HepG2 (cell line): ENCODE results near the gene BST1. TPM values are rescaled to one million over a fixed set of nuclear protein-coding genes. Genes with fewer than 3 reads are reported as not detected.

Source experiments
- FOXC1 ChIP-seq: sonication (generic); formaldehyde crosslinking; IDR thresholded peaks from 2 replicates; pipeline ENCODE4 v1.8.0; 2022; ENCODE audit warnings: mild to moderate bottlenecking, missing genetic modification reagents, borderline replicate concordance
- FOXM1 ChIP-seq: sonication (generic); formaldehyde crosslinking; IDR thresholded peaks from 2 replicates; pipeline ENCODE4 v1.5.0; 2020; ENCODE audit warnings: missing genetic modification reagents
- FUBP1 ChIP-seq: sonication (generic); formaldehyde crosslinking; IDR thresholded peaks from 2 replicates; pipeline ENCODE4 v1.5.1; 2020; ENCODE audit warnings: missing genetic modification reagents, mild to moderate bottlenecking, borderline replicate concordance
- NCOA1 ChIP-seq: sonication (generic); formaldehyde crosslinking; IDR thresholded peaks from 2 replicates; pipeline ENCODE4 v1.9.0; 2021; ENCODE audit warnings: missing genetic modification reagents
- NFKB2 ChIP-seq: sonication (generic); formaldehyde crosslinking; IDR thresholded peaks from 2 replicates; pipeline ENCODE4 v1.4.0; 2020; ENCODE audit warnings: missing genetic modification reagents, borderline replicate concordance
- RAD51 ChIP-seq: fragments of 450-650 bp; IDR thresholded peaks from 2 replicates; pipeline ENCODE4 v1.6.1; 2016; ENCODE audit warnings: borderline replicate concordance
- SPEN ChIP-seq: sonication (generic); formaldehyde crosslinking; IDR thresholded peaks from 2 replicates; pipeline ENCODE4 v1.5.1; 2020; ENCODE audit warnings: low read depth, mild to moderate bottlenecking, missing genetic modification reagents
- TSC22D2 ChIP-seq: sonication (generic); formaldehyde crosslinking; IDR thresholded peaks from 2 replicates; pipeline ENCODE4 v1.5.1; 2020; ENCODE audit warnings: missing genetic modification reagents, mild to moderate bottlenecking, borderline replicate concordance
- ZFP90 ChIP-seq: sonication (generic); formaldehyde crosslinking; IDR thresholded peaks from 2 replicates; pipeline ENCODE4 v1.8.0; 2022; ENCODE audit warnings: missing genetic modification reagents, mild to moderate bottlenecking, inconsistent platforms, borderline replicate concordance
- ZFY ChIP-seq: sonication (generic); formaldehyde crosslinking; IDR thresholded peaks from 2 replicates; pipeline ENCODE4 v1.4.0; 2020; ENCODE audit warnings: missing genetic modification reagents
- ZIK1 ChIP-seq: sonication (generic); formaldehyde crosslinking; IDR thresholded peaks from 2 replicates; pipeline ENCODE4 v1.5.0; 2020; ENCODE audit warnings: mild to moderate bottlenecking, low read depth, missing genetic modification reagents, borderline replicate concordance
- ZNF333 ChIP-seq: sonication (generic); formaldehyde crosslinking; IDR thresholded peaks from 2 replicates; pipeline ENCODE4 v1.4.0; 2020; ENCODE audit warnings: mild to moderate bottlenecking, missing genetic modification reagents, borderline replicate concordance
- ZNF33B ChIP-seq: sonication (generic); formaldehyde crosslinking; IDR thresholded peaks from 2 replicates; pipeline ENCODE4 v1.5.1; 2020; ENCODE audit warnings: mild to moderate bottlenecking, missing genetic modification reagents
- ZNF350 ChIP-seq: sonication (generic); formaldehyde crosslinking; IDR thresholded peaks from 2 replicates; pipeline ENCODE4 v1.4.0; 2020; ENCODE audit warnings: mild to moderate bottlenecking, low read depth, missing genetic modification reagents, borderline replicate concordance
- ZNF550 ChIP-seq: sonication (generic); formaldehyde crosslinking; IDR thresholded peaks from 2 replicates; pipeline ENCODE4 v1.4.0; 2020; ENCODE audit warnings: mild to moderate bottlenecking, missing genetic modification reagents, borderline replicate concordance
- ZNF670 ChIP-seq: sonication (generic); formaldehyde crosslinking; IDR thresholded peaks from 2 replicates; pipeline ENCODE4 v1.8.0; 2022; ENCODE audit warnings: mild to moderate bottlenecking, missing genetic modification reagents, borderline replicate concordance
- ZNF790 ChIP-seq: sonication (generic); formaldehyde crosslinking; IDR thresholded peaks from 2 replicates; pipeline ENCODE4 v1.8.0; 2022; ENCODE audit warnings: missing genetic modification reagents, mild to moderate bottlenecking, borderline replicate concordance
- polyA plus RNA-seq, 8 experiments: library from polyadenylated mRNA; depleted of rRNA in 3 of 8; stranded (reverse) in 7 of 8; unstranded in 1 of 8; fragments of >200 nt; fragmentation: Illumina TruSeq in 4 of 8; extraction: Trizol in 4 of 8; gene quantifications; 2 replicates each; pipeline versions ENCODE4 v1.2.1 to v1.2.3, GENCODE V29; 2011 to 2016; ENCODE audit warnings: low read depth in 4 of 8, missing spikeins in 1 of 8, mixed read lengths in 1 of 8; ENCODE audit not compliant: insufficient read depth in 1 of 8
- total RNA-seq, 5 experiments: library from RNA; depleted of rRNA; stranded (reverse); fragments of >200 nt; fragmentation: Illumina TruSeq; extraction: Trizol; gene quantifications; 2 replicates each; pipeline ENCODE4 v1.2.3, GENCODE V29; 2016; ENCODE audit warnings: low read depth in 1 of 5
- TF ChIP-seq, protein P1 (sequence below), 2 experiments: IDR thresholded peaks; 2 replicates each; pipeline ENCODE4 v1.6.1; 2011 to 2012; ENCODE audit warnings: low read length in 2 of 2, borderline replicate concordance in 1 of 2, low read depth in 1 of 2, mild to moderate bottlenecking in 1 of 2, moderate library complexity in 1 of 2
- TF ChIP-seq, protein P2 (sequence below): sonication (generic); formaldehyde crosslinking; IDR thresholded peaks from 2 replicates; pipeline ENCODE4 v1.9.0; 2021; ENCODE audit warnings: missing genetic modification reagents, borderline replicate concordance

Gene BST1
- total and polyA plus RNA-seq, 2 of the 13 experiments (the other 11 are each of a cell fraction or from before 2014, with no cell fraction given), result 0.09 to 0.49 TPM

- TF ChIP-seq ZNF350 (peak; percentile 87; the same call in 1 of the 2 replicates), ZIK1 (CRISPR knock-in tag) (no peak; the same call in 1 of the 2 replicates), FOXM1 (no peak), RAD51 (no peak), FOXC1 (peak; percentile 64; the same call in 1 of the 2 replicates), ZNF33B (CRISPR knock-in tag) (peak; percentile 90), NCOA1 (0 out of 2 replicates have a peak, but pooled peaks have one; percentile 52), SPEN (CRISPR knock-in tag) (peak; percentile 90), ZNF550 (CRISPR knock-in tag) (no peak), NFKB2 (peak; percentile 88; the same call in 1 of the 2 replicates), ZFP90 (peak; percentile 90), FUBP1 (no peak), ZNF790 (CRISPR knock-in tag) (0 out of 2 replicates have a peak, but pooled peaks have one; percentile 72), ZFY (peak; percentile 98), TSC22D2 (CRISPR knock-in tag) (no peak), ZNF670 (CRISPR knock-in tag) (no peak), ZNF333 (CRISPR knock-in tag) (0 out of 2 replicates have a peak, but pooled peaks have one; percentile 32)
- TF ChIP-seq, protein P1, sequence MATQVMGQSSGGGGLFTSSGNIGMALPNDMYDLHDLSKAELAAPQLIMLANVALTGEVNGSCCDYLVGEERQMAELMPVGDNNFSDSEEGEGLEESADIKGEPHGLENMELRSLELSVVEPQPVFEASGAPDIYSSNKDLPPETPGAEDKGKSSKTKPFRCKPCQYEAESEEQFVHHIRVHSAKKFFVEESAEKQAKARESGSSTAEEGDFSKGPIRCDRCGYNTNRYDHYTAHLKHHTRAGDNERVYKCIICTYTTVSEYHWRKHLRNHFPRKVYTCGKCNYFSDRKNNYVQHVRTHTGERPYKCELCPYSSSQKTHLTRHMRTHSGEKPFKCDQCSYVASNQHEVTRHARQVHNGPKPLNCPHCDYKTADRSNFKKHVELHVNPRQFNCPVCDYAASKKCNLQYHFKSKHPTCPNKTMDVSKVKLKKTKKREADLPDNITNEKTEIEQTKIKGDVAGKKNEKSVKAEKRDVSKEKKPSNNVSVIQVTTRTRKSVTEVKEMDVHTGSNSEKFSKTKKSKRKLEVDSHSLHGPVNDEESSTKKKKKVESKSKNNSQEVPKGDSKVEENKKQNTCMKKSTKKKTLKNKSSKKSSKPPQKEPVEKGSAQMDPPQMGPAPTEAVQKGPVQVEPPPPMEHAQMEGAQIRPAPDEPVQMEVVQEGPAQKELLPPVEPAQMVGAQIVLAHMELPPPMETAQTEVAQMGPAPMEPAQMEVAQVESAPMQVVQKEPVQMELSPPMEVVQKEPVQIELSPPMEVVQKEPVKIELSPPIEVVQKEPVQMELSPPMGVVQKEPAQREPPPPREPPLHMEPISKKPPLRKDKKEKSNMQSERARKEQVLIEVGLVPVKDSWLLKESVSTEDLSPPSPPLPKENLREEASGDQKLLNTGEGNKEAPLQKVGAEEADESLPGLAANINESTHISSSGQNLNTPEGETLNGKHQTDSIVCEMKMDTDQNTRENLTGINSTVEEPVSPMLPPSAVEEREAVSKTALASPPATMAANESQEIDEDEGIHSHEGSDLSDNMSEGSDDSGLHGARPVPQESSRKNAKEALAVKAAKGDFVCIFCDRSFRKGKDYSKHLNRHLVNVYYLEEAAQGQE (IDR thresholded peaks at IDR 0.05; ENCODE audit: borderline replicate concordance in 1 of 2, low read depth in 1 of 2, low read length in 2 of 2), result peak in 1 of 2 experiments; percentile 69; a peak in 2 of 4 replicates
- TF ChIP-seq, protein P2, sequence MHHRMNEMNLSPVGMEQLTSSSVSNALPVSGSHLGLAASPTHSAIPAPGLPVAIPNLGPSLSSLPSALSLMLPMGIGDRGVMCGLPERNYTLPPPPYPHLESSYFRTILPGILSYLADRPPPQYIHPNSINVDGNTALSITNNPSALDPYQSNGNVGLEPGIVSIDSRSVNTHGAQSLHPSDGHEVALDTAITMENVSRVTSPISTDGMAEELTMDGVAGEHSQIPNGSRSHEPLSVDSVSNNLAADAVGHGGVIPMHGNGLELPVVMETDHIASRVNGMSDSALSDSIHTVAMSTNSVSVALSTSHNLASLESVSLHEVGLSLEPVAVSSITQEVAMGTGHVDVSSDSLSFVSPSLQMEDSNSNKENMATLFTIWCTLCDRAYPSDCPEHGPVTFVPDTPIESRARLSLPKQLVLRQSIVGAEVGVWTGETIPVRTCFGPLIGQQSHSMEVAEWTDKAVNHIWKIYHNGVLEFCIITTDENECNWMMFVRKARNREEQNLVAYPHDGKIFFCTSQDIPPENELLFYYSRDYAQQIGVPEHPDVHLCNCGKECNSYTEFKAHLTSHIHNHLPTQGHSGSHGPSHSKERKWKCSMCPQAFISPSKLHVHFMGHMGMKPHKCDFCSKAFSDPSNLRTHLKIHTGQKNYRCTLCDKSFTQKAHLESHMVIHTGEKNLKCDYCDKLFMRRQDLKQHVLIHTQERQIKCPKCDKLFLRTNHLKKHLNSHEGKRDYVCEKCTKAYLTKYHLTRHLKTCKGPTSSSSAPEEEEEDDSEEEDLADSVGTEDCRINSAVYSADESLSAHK (CRISPR knock-in tag), result no peak
Observed at GRCh38 chr4:15681372-15682241, 21.3 kb upstream of the BST1 start, which contains the start of gene FAM200B (continued).
